SK-N-SH treated with all-trans-retinoic acid at 6 μM for 48 hours (cell line): ENCODE measurements around the gene USP46.
A peak's percentile ranks its signal among the peaks of the same experiment; 100 is the strongest.

Source experiments
- ATAC-seq: fragments of 200-7000 bp; cut with Tn5 transposase; 3 replicates; pipeline ENCODE4 v1.9.1; 2020; ENCODE audit warnings: mild to moderate bottlenecking, moderate library complexity
- ARNTL ChIP-seq: fragments of 450-650 bp; formaldehyde crosslinking; IDR thresholded peaks from 2 replicates; pipeline ENCODE4 v1.5.0; 2020; ENCODE audit warnings: low read depth, mild to moderate bottlenecking, moderate library complexity, borderline replicate concordance
- BACH2 ChIP-seq: fragments of 250-450 bp; sonication (Bioruptor Pico); IDR thresholded peaks from 2 replicates; pipeline ENCODE4 v1.9.0; 2021; ENCODE audit warnings: mild to moderate bottlenecking, borderline replicate concordance
- CREB5 ChIP-seq: fragments of 250-450 bp; sonication (Bioruptor Pico); IDR thresholded peaks from 2 replicates; pipeline ENCODE4 v1.5.1; 2020; ENCODE audit warnings: low read depth, mild to moderate bottlenecking, moderate library complexity
- CSDC2 ChIP-seq: fragments of 250-450 bp; sonication (Bioruptor Pico); IDR thresholded peaks from 2 replicates; pipeline ENCODE4 v1.5.0; 2020; ENCODE audit warnings: mild to moderate bottlenecking, moderate library complexity
- CSRNP3 ChIP-seq: fragments of 250-450 bp; sonication (Bioruptor Pico); IDR thresholded peaks from 2 replicates; pipeline ENCODE4 v1.5.1; 2021; ENCODE audit warnings: mild to moderate bottlenecking, moderate library complexity
- ESRRG ChIP-seq: fragments of 250-450 bp; sonication (Bioruptor Pico); IDR thresholded peaks from 2 replicates; pipeline ENCODE4 v1.6.1; 2021; ENCODE audit warnings: mild to moderate bottlenecking
- GLIS3 ChIP-seq: fragments of 250-450 bp; sonication (Bioruptor Pico); IDR thresholded peaks from 2 replicates; pipeline ENCODE4 v1.5.0; 2020; ENCODE audit warnings: mild to moderate bottlenecking, moderate library complexity
- ISL1 ChIP-seq: fragments of 250-450 bp; sonication (Bioruptor Pico); IDR thresholded peaks from 2 replicates; pipeline ENCODE4 v2.1.2; 2022; ENCODE audit warnings: mild to moderate bottlenecking, moderate library complexity
- OSR1 ChIP-seq: fragments of 250-450 bp; sonication (Bioruptor Pico); IDR thresholded peaks from 2 replicates; pipeline ENCODE4 v1.8.0; 2022; ENCODE audit warnings: moderate library complexity, mild to moderate bottlenecking, inconsistent platforms
- PATZ1 ChIP-seq: fragments of 250-450 bp; sonication (Bioruptor Pico); IDR thresholded peaks from 2 replicates; pipeline ENCODE4 v1.8.0; 2020; ENCODE audit warnings: mild to moderate bottlenecking, moderate library complexity, borderline replicate concordance
- POU6F1 ChIP-seq: fragments of 250-450 bp; sonication (Bioruptor Pico); IDR thresholded peaks from 2 replicates; pipeline ENCODE4 v1.8.0; 2021; ENCODE audit warnings: low read depth, mild to moderate bottlenecking, moderate library complexity, borderline replicate concordance
- RARB ChIP-seq: fragments of 250-450 bp; sonication (Bioruptor Pico); IDR thresholded peaks from 2 replicates; pipeline ENCODE4 v1.8.0; 2021; ENCODE audit warnings: mild to moderate bottlenecking, moderate library complexity
- SNAI2 ChIP-seq: fragments of 250-450 bp; sonication (Bioruptor Pico); IDR thresholded peaks from 2 replicates; pipeline ENCODE4 v1.5.0; 2020; ENCODE audit warnings: mild to moderate bottlenecking, moderate library complexity
- TCF4 ChIP-seq: fragments of 250-450 bp; sonication (Bioruptor Pico); IDR thresholded peaks from 2 replicates; pipeline ENCODE4 v1.8.0; 2021; ENCODE audit warnings: mild to moderate bottlenecking, moderate library complexity, borderline replicate concordance
- TOX ChIP-seq: fragments of 250-450 bp; sonication (Bioruptor Pico); IDR thresholded peaks from 2 replicates; pipeline ENCODE4 v1.8.0; 2021; ENCODE audit warnings: mild to moderate bottlenecking, moderate library complexity, borderline replicate concordance
- TSHZ2 ChIP-seq: fragments of 250-450 bp; sonication (Bioruptor Pico); IDR thresholded peaks from 2 replicates; pipeline ENCODE4 v1.5.0; 2020; ENCODE audit warnings: mild to moderate bottlenecking, moderate library complexity
- ZFP3 ChIP-seq: fragments of 250-450 bp; sonication (Bioruptor Pico); IDR thresholded peaks from 2 replicates; pipeline ENCODE4 v1.5.0; 2020; ENCODE audit warnings: mild to moderate bottlenecking, moderate library complexity
- ZFP30 ChIP-seq: fragments of 450-650 bp; formaldehyde crosslinking; IDR thresholded peaks from 2 replicates; pipeline ENCODE4 v1.5.0; 2022; ENCODE audit warnings: mild to moderate bottlenecking, moderate library complexity
- ZNF565 ChIP-seq: fragments of 450-650 bp; formaldehyde crosslinking; conservative IDR thresholded peaks from 2 replicates; pipeline ENCODE4 v1.5.0; 2020; ENCODE audit warnings: low read depth, mild to moderate bottlenecking, moderate library complexity
- ZNF70 ChIP-seq: fragments of 450-650 bp; formaldehyde crosslinking; IDR thresholded peaks from 2 replicates; pipeline ENCODE4 v1.5.0; 2020; ENCODE audit warnings: mild to moderate bottlenecking, moderate library complexity
- ZNF8 ChIP-seq: fragments of 450-650 bp; formaldehyde crosslinking; IDR thresholded peaks from 2 replicates; pipeline ENCODE4 v1.5.0; 2020; ENCODE audit warnings: mild to moderate bottlenecking, moderate library complexity

USP46 gene

GRCh38 chr4:52670121-52670520 is 11.0 kb upstream of the USP46 start:
- ATAC-seq, result no peak
- TF ChIP-seq CREB5 (CRISPR knock-in tag), result no peak
- TF ChIP-seq PATZ1 (CRISPR knock-in tag), result no peak
- TF ChIP-seq ARNTL, result no peak
- no peak for TF ChIP-seq TOX (CRISPR knock-in tag)
- no peak for TF ChIP-seq ZNF8 (CRISPR knock-in tag)
- no peak for TF ChIP-seq SNAI2 (CRISPR knock-in tag)
- TF ChIP-seq OSR1 (CRISPR knock-in tag), result no peak
- no peak for TF ChIP-seq ZNF565 (CRISPR knock-in tag)
- no peak for TF ChIP-seq RARB (CRISPR knock-in tag)
- TF ChIP-seq POU6F1 (CRISPR knock-in tag), result no peak
- TF ChIP-seq ZFP30 (CRISPR knock-in tag), result no peak
- no peak for TF ChIP-seq BACH2 (CRISPR knock-in tag)
- no peak for TF ChIP-seq GLIS3
- no peak for TF ChIP-seq ISL1 (CRISPR knock-in tag)
- TF ChIP-seq ZFP3, result no peak
- TF ChIP-seq TSHZ2 (CRISPR knock-in tag), result no peak
- TF ChIP-seq CSRNP3 (CRISPR knock-in tag), result no peak
- TF ChIP-seq ZNF70 (CRISPR knock-in tag), result no peak
- no peak for TF ChIP-seq ESRRG (CRISPR knock-in tag)

GRCh38 chr4:52665592-52665991 is 6.5 kb upstream of the USP46 start:
- TF ChIP-seq ARNTL (no peak), CSRNP3 (CRISPR knock-in tag) (no peak), PATZ1 (CRISPR knock-in tag) (no peak), ZNF70 (CRISPR knock-in tag) (no peak), GLIS3 (no peak), TCF4 (CRISPR knock-in tag) (no peak), CSDC2 (CRISPR knock-in tag) (no peak), TOX (CRISPR knock-in tag) (no peak), ZFP30 (CRISPR knock-in tag) (no peak), ZNF565 (CRISPR knock-in tag) (no peak), SNAI2 (CRISPR knock-in tag) (no peak), ESRRG (CRISPR knock-in tag) (no peak), ISL1 (CRISPR knock-in tag) (no peak), TSHZ2 (CRISPR knock-in tag) (no peak), RARB (CRISPR knock-in tag) (no peak), OSR1 (CRISPR knock-in tag) (no peak)
- ATAC-seq, result peak; percentile 77
